Spleen (tissue), 11 donors: ENCODE measurements around the gene KLF2. TPM values are rescaled to one million over a fixed set of nuclear protein-coding genes. Genes with fewer than 3 reads are reported as not detected.

ENCODE experiments used
- DNase-seq: peaks from one replicate; pipeline ENCODE4 v3.0.0-alpha.2; 2020
- H3K27ac ChIP-seq, 8 donors: fragments of 200-600 bp; sonication (generic) in 7 of 8; 1 replicate in 4 of 8; 2 replicates in 4 of 8; pipeline versions ENCODE4 v1.5.0 to v1.8.0; 2016 to 2021; ENCODE audit warnings: inconsistent platforms in 4 of 8, mild to moderate bottlenecking in 4 of 8, moderate library complexity in 1 of 8
- H3K27me3 ChIP-seq, 7 donors: fragments of 200-600 bp; sonication (generic) in 6 of 7; replicated peaks in 1 of 7; 1 replicate in 4 of 7; 2 replicates in 3 of 7; pipeline versions ENCODE4 v1.5.0 to v1.8.0; 2016 to 2021; ENCODE audit warnings: inconsistent platforms in 3 of 7, mild to moderate bottlenecking in 1 of 7
- H3K36me3 ChIP-seq, 6 donors: fragments of 200-600 bp; sonication (generic) in 5 of 6; 1 replicate in 4 of 6; 2 replicates in 2 of 6; pipeline versions ENCODE4 v1.5.0 to v1.8.0; 2016 to 2021; ENCODE audit warnings: inconsistent platforms in 2 of 6
- H3K4me1 ChIP-seq, 6 donors: fragments of 200-600 bp; sonication (generic) in 5 of 6; 1 replicate in 3 of 6; 2 replicates in 3 of 6; pipeline versions ENCODE4 v1.5.0 to v1.8.0; 2016 to 2021; ENCODE audit warnings: inconsistent platforms in 3 of 6
- H3K4me3 ChIP-seq, 8 donors: fragments of 200-600 bp; sonication (generic) in 7 of 8; 1 replicate in 4 of 8; 2 replicates in 4 of 8; pipeline versions ENCODE4 v1.5.0 to v1.8.0; 2016 to 2021; ENCODE audit warnings: inconsistent platforms in 4 of 8, mild to moderate bottlenecking in 4 of 8, moderate library complexity in 2 of 8
- H3K9me3 ChIP-seq, 8 donors: fragments of 200-600 bp; sonication (generic) in 7 of 8; 1 replicate in 4 of 8; 2 replicates in 4 of 8; pipeline versions ENCODE4 v1.5.0 to v1.8.0; 2016 to 2021; ENCODE audit warnings: inconsistent platforms in 4 of 8
- POLR2A ChIP-seq, 3 donors: fragments of 450-650 bp; IDR thresholded peaks; one replicate each; pipeline ENCODE4 v1.5.1; 2017; ENCODE audit warnings: antibody characterized with exemption in 3 of 3, mild to moderate bottlenecking in 1 of 3
- POLR2AphosphoS5 ChIP-seq, 3 donors: sonication (generic); formaldehyde crosslinking; IDR thresholded peaks; one replicate each; pipeline ENCODE4 v1.5.1; 2017; ENCODE audit warnings: antibody characterized with exemption in 3 of 3
- WGBS, 5 donors: extraction: QIAGEN DNeasy Blood & Tissue Kit in 3 of 5; methylation state at CpG; one replicate each; pipeline versions ENCODE4 v1.1.5 to v1.1.7; 2013 to 2018; 5-methylcytosine and 5-hydroxymethylcytosine counted together
- intact Hi-C: fragments of 100-400 bp; cut with DNase I; formaldehyde crosslinking; loops from one replicate; pipeline ENCODE4 v1.15.0; 2023; ENCODE audit warnings: low total_unique reads
- polyA plus RNA-seq, 3 donors: library from polyadenylated mRNA; stranded (reverse); fragments of 200-250 nt; gene quantifications; one replicate each; pipeline ENCODE4 v1.2.1, GENCODE V29; 2013
- total RNA-seq, 7 donors: library from RNA; depleted of rRNA in 3 of 7; stranded (reverse); fragments of >200 nt in 3 of 7; fragmentation: NEBNext Ultra II Directional in 4 of 7; extraction: Animal tissue kit (Norgen Biotek cat#: 25700) in 4 of 7; gene quantifications; one replicate each; pipeline versions ENCODE4 v1.1.0 to v1.2.1, GENCODE V29; 2016 to 2021
- TF ChIP-seq, protein P1 (sequence below), 11 experiments: fragments of 200-600 bp in 7 of 11; fragments of 450-650 bp in 4 of 11; sonication (generic) in 4 of 11; IDR thresholded peaks in 8 of 11; conservative IDR thresholded peaks in 3 of 11; 1 replicate in 7 of 11; 2 replicates in 4 of 11; pipeline versions ENCODE4 v1.4.0 to v1.8.0; 2016 to 2021; ENCODE audit warnings: antibody characterized with exemption in 11 of 11, inconsistent platforms in 4 of 11, mild to moderate bottlenecking in 1 of 11
- donor health status: healthy with polysubstance abuse.
- donor health status: DM: no; HTN: no; CAD: no; lungs with moderate emphysema.
- donor health status: DM: no; HTN: no; CAD: no.
- donor health status: Bipolar disorder and iron deficiency.
- donor health status: healthy.
- donor health status: DM: no; HTN: no; CAD: no.
- donor health status: DM: yes; HTN: yes; CAD: no.

KLF2 gene
- total and polyA plus RNA-seq, 10 donors, result 9.7 to 179 (median 105) TPM

GRCh38 chr19:16368385-16369305 lies 44.0 kb downstream of the KLF2 start:
- Histone ChIP-seq H3K9me3 (no peaks in the 10 kb centered on the region), H3K36me3 (peaks cover 0 to 6% (median 0%) of the 10 kb centered on the region in 6 donors), H3K27me3 (peaks cover 0 to 35% (median 0%) of the 10 kb centered on the region in 7 donors), H3K27ac (peak overlapping the region; percentile 15 to 96 (median 90)), H3K4me1 (peaks cover 69 to 100% (median 99%) of the 10 kb centered on the region in 6 donors), H3K4me3 (peak overlapping the region in 1 of 8 donors; percentile 48)
- intact Hi-C loops, result no loop called here
- 41 to 64% (median 45%) methylated on average over 18 of the region's 18 CpGs for WGBS, 5 donors
- peak; percentile 80 for DNase-seq
- TF ChIP-seq, protein P1, sequence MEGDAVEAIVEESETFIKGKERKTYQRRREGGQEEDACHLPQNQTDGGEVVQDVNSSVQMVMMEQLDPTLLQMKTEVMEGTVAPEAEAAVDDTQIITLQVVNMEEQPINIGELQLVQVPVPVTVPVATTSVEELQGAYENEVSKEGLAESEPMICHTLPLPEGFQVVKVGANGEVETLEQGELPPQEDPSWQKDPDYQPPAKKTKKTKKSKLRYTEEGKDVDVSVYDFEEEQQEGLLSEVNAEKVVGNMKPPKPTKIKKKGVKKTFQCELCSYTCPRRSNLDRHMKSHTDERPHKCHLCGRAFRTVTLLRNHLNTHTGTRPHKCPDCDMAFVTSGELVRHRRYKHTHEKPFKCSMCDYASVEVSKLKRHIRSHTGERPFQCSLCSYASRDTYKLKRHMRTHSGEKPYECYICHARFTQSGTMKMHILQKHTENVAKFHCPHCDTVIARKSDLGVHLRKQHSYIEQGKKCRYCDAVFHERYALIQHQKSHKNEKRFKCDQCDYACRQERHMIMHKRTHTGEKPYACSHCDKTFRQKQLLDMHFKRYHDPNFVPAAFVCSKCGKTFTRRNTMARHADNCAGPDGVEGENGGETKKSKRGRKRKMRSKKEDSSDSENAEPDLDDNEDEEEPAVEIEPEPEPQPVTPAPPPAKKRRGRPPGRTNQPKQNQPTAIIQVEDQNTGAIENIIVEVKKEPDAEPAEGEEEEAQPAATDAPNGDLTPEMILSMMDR (IDR thresholded peaks at IDR 0.05 in 8 of 11, conservative IDR thresholded peaks at IDR 0.05 in 3 of 11), result no peak
- TF ChIP-seq POLR2AphosphoS5 (IDR thresholded peaks at IDR 0.05), result peak; percentile 13 to 88 (median 64)

DNA sequence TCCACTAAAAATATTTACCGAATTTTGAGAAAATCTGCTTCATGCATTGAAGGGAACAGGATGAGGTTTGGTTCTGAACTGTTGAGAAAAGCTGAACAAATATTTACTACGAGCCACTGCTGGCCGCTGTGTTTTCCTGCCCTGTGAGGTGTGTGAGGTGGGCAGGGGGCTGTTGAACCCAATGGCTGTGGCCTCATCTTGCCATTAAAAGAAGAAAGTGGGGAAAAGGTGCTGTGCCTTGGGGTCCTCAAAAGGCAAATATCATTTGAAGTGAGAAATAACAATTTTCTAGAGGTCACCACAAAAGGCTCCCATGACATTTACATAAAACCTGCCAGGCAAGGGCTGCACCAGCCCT lies 44.7 kb downstream of the KLF2 start:
- H3K27me3 ChIP-seq, result peaks cover 0 to 35% (median 0%) of the 10 kb centered on the region in 7 donors
- TF ChIP-seq, protein P1 (IDR thresholded peaks at IDR 0.05 in 8 of 11, conservative IDR thresholded peaks at IDR 0.05 in 3 of 11), result no peak
- TF ChIP-seq POLR2A (IDR thresholded peaks at IDR 0.05), result no peak
- no peak for TF ChIP-seq POLR2AphosphoS5 (IDR thresholded peaks at IDR 0.05)
- H3K4me1 ChIP-seq, result peaks cover 70 to 100% (median 99%) of the 10 kb centered on the region in 6 donors
- DNase-seq, result no peak
- H3K36me3 ChIP-seq, result peaks cover 0 to 9% (median 0%) of the 10 kb centered on the region in 6 donors
- H3K4me3 ChIP-seq, result peak overlapping the region in 1 of 8 donors; percentile 48
- WGBS, 5 donors, result 31 to 53% (median 49%) methylated on average over 3 of the region's 3 CpGs
- peak overlapping the region; percentile 15 to 96 (median 90) for H3K27ac ChIP-seq
- no peaks in the 10 kb centered on the region for H3K9me3 ChIP-seq
- intact Hi-C loops, result no loop called here

- peak; percentile 81 for DNase-seq
- Histone ChIP-seq H3K4me1 (peaks cover 76 to 100% (median 99%) of the 10 kb centered on the region in 6 donors), H3K36me3 (peaks cover 0 to 15% (median 2%) of the 10 kb centered on the region in 6 donors), H3K27ac (peak overlapping the region; percentile 69 to 96 (median 90)), H3K9me3 (no peaks in the 10 kb centered on the region), H3K4me3 (peak overlapping the region in 1 of 8 donors; percentile 48), H3K27me3 (peaks cover 0 to 35% (median 0%) of the 10 kb centered on the region in 7 donors)
- 63 to 76% (median 72%) methylated on average over 17 to 22 of the region's 22 CpGs for WGBS, 5 donors
- TF ChIP-seq, protein P1 (IDR thresholded peaks at IDR 0.05 in 8 of 11, conservative IDR thresholded peaks at IDR 0.05 in 3 of 11), result no peak
- TF ChIP-seq POLR2A (IDR thresholded peaks at IDR 0.05), result no peak
- TF ChIP-seq POLR2AphosphoS5 (IDR thresholded peaks at IDR 0.05), result no peak
- intact Hi-C loops, result loop anchor here (5.0 kb wide), 1 partner anchor 43 kb away; no protein-coding TSS in a partner anchor
These were observed 45.3 kb downstream of the KLF2 start for GRCh38 chr19:16369664-16370576.
